A204.1 (cell line): ENCODE measurements around the gene CLEC2L.

Source experiments
- FAIRE-seq: peaks from 2 replicates; lab custom pipeline; 2012; peaks lifted over from hg19 to GRCh38; lab: Jason Lieb, UNC

Gene CLEC2L

GRCh38 chr7:139557857-139558581 is 34.5 kb downstream of the CLEC2L start:
- FAIRE-seq = no peak

- no peak for FAIRE-seq
Measured at GRCh38 chr7:139559364-139560105, 36.0 kb downstream of the CLEC2L start.

DNA sequence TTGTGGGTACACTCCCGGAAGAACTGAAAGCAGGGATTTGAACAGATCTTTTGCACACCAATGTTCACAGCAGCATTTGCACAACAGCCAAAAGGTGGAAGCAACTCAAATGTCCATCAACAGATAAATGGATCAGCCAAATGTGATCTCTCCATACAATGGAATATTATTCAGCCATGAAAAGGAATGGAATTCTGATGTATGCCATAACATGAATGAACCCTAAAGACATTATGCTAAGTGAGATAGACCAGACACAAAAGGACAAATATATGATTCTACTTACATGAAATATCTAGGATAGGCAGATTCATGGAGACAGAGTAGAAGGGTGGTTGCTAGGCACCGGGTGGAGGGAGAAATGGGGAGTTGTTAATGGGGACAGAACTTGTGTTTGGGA is 36.7 kb downstream of the CLEC2L start:
- no peak for FAIRE-seq

- no peak for FAIRE-seq
Measured at GRCh38 chr7:139560678-139561077, 37.2 kb downstream of the CLEC2L start.

GRCh38 chr7:139562491-139562890 is 39.0 kb downstream of the CLEC2L start:
- no peak for FAIRE-seq

DNA sequence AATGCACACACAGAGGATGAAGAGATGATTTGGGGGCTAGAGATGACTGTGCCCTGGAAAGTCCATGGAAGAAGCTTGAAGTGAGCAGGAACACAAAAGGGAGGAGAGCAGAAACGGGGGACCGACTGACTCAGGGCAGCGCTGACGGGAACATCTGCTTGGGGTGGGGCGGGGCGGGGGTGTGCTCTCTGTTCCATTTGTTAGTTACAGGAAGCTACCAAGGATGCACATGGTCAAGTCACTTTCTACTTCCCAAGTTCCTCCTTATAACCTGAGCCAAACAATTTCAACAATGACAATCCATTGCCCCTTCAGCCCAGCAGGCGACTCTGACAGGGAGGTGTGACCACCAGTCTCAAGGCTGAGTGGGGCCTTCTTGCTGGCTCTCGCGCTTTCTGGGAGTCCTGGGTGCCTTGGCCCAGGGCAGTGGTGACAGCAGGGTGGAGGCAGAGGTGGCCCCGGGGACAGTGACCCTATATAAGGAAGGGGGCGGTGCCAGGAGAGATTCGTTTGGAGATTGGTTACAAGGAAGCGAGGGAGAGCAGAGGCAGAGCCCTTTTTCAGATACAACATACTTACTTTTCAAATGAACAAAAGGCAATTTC is 39.6 kb downstream of the CLEC2L start:
- FAIRE-seq = no peak

DNA sequence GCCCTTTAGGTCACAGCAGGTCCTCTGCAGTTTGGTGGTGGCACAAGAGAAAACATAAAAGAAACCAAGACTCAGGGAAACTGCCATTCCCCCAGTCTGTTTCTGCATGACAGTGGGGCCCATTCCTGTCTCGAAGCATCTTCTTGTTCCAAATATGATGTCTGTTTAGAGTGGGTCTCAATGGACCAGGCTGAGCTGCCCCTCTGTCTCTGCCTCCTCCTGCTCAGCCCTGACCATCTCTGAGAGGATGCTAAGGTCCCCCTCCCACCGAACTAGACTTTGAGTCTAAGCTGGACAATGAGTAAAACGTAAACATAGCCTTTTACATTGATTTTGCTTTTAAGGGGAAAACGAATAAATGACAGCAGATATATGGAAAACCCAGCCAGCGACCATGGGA is 40.4 kb downstream of the CLEC2L start:
- no peak for FAIRE-seq

DNA sequence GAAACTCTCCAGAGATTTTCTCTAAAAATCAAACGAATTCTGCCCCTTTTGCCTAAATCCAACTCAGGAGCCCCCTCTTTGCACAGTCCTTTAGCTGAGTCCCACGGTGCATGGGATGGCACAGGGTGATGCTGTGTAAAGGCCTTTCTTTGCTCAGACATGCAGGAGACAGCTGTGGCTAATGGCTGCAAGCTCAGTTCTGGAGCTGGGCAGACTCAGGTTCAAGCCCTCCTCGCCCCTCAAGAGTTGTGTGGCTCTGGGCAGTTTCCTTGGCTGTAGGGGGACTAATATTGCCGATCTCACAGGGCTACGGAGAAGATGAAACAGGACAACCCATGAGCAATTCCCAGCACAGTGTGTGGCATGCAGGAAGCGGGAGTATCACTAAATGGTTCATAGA is 42.6 kb downstream of the CLEC2L start:
- FAIRE-seq = no peak

- FAIRE-seq = no peak
Measured at GRCh38 chr7:139566736-139567646, 43.5 kb downstream of the CLEC2L start.

DNA sequence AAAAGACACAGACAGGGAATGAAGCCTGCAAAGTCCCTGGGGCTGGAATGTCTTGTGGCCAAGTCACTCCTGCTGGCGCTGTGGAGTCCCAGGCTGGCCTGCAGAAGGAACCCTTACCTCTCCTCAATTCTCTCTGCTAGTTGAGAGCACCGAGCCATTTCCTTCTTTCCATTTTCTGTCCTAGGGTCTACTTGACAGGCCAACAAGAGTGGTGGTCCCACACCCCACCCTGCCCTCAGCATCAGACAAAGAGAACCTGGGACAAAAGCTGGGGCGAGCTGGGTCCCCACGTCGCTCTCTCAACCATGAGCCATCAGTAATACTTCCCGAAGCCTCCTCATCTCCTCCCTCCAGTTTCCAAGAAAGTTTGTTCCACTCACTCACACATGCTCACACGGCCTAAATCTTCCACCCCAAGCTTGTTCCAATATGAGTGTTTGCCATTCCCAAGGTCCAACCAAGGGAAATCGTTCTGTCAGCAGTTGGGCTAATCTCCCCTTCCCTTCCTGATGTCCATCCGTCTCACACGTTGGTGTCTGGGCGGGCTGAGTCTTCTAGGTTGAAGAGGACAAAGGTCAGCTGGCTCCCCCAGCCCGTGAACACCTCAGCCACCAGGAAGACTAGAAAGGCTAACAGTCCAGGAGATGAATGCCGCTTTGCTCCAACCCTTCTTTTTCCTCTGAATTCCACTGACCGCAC is 44.3 kb downstream of the CLEC2L start:
- no peak for FAIRE-seq

GRCh38 chr7:139568346-139568675 is 44.8 kb downstream of the CLEC2L start:
- no peak for FAIRE-seq

GRCh38 chr7:139568813-139569490 is 45.5 kb downstream of the CLEC2L start:
- no peak for FAIRE-seq

- no peak for FAIRE-seq
Measured at GRCh38 chr7:139570119-139570518, 46.6 kb downstream of the CLEC2L start.

DNA sequence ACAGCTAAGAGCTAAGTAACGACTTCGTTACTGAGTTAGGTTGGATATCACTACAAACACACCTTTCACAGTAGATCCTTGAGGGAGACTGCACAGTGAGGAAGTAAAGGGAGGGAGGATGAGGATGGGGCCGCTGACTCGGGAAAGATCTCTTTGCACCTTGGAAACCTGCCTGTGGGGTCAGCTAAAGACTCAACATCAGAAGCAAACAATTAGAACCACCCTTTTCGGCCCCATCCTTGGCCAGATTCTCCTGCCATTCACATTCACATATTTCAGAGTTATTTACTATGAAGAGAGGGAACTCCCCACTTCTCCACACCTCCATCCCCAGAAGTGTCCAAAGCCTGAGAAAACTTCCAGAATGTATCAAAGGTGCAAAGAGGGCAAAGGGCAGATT is 47.1 kb downstream of the CLEC2L start:
- FAIRE-seq = no peak

DNA sequence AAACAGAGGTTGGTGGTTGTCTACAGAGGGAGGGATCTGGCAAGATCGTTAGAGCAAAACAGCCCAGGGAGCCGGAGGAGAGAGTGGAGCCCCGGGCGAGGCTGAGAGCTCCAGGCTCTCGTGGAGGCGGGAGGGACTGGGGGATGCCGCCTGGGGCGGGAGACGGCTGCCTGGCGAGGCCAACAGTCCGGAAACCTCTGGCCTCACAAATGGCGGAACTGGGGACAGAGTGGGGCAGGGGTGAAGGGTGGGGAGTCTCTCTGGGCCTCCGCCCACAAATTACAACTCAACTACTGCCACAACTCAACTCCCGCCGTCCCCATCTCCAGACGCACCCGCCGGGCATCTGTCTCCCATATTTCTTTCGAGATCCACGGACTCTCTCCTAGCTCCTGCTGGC is 47.7 kb downstream of the CLEC2L start:
- FAIRE-seq = no peak

GRCh38 chr7:139571651-139572050 is 48.2 kb downstream of the CLEC2L start:
- no peak for FAIRE-seq

- no peak for FAIRE-seq
Measured at GRCh38 chr7:139572071-139572470, 48.6 kb downstream of the CLEC2L start.

DNA sequence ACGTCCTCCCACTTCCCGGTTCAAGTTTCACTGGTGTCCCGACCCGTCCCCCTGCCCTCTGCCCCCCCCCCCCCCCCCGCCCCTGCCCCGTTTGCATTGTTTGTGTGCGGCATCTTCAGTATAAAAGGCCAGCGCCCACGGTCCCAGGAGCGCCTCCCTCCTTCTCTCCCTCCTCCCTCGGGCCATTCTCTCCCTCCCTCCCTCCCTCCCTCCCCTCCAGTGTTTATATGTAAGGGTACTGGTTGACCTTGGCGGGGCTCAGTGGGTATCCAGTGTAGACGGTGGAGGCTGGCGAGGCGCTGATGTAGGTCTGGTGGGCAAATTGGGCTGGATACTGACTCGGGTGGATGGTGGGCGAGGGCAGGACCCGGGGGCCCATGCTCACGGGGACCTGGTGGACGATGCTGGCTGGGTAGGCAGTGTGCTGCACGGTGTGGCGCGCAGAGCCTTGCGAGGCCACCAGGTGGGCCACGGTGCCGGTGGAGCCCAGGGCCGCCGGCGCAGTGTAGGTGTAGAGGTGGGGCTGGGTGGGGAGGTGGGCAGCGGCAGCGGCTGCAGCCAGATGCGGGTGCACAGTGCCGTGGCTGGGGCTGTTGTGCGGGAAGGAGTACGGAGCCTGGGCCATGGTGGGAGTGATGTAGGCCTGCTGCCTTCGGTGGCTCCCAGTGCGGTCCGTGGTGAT is 49.4 kb downstream of the CLEC2L start:
- no peak for FAIRE-seq

- no peak for FAIRE-seq
Measured at GRCh38 chr7:139573871-139574270, 50.4 kb downstream of the CLEC2L start.

- FAIRE-seq = no peak
Measured at GRCh38 chr7:139574618-139575337, 51.3 kb downstream of the CLEC2L start.
